ENCODE data around the gene PRSS50.

DNA sequence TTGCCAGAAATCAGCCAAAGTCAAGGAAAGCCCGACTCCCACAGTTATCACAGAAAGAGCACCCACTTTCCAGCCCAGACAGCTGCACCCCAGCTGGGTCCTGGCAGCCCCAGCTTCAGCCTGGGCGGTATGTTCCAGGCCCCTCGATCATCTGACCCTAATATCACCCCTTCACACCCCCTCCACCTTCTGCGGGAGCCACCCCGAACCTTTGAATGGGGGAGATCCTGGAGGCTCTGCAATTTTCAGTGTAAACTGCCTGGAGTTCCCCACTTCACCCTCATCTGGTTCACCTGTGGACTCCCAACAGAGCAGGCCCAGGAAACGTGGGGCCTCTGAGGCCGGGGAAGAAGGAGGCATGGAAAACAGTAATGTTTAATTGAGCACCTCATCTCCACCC is 5.9 kb downstream of the PRSS50 start:
- no peak for TF ChIP-seq CTCF (IDR thresholded peaks at IDR 0.05)
- TF ChIP-seq POLR2A (IDR thresholded peaks at IDR 0.05): no peak
